ENCODE results near the gene MKNK2.

MKNK2 gene

DNA sequence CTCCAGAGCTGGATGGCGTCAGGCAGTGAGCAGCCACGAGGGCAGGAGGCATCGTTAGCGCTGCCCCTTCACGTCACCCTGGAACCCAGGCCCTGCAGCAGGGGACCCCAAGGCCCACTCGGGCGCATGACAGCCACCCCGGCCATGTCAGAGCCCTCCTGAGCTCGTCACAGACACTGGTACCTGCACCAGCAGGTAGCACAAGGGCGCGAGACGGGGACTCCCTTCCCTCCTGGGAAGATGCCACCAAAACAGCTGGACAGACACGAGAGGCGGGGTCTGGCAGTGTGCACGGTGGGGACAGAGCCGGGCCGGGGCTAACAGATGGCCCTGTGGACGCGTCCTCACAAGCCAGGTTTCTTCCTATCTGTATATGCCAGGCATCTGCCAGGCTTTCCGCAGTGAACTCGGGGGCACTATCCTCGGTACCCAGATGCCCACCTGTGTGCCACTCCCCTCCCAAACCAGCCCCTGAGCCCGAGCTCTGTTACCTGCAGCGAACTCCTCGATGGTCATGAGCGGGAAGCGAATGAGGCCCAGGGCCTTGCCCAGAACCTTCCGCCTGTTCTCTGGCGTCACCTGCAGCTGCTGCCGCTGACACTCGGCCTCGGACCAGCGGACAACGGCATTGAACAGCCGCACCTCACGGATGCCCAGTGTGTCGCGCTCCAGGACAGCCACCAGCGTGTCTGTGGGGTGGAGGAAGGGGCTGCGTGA is 61.4 kb downstream of the MKNK2 start:
- no peak for DNase-seq

DNA sequence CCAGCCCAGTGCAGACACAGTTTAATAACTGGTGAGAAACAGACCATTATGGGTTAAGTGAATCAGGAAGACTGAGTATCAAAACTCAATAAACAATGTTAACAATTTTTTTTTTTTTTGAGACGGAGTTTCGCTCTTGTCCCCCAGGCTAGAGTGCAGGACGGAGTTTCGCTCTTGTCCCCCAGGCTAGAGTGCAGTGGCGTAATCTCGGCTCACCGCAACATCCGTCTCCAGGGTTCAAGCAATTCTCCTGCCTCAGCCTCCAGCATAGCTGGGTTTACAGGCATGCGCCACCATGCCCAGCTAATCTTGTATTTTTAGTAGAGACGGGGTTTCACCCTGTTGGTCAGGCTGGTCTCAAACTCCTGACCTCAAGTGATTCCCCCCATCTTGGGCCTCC is 62.6 kb downstream of the MKNK2 start:
- DNase-seq, result peak; percentile 37
